Tibial artery (tissue), 4 donors: ENCODE results near the gene PLCD1.
"Not testable (repeated sequence)": the region's sequence is repeated elsewhere in the genome, so short reads cannot be mapped to it uniquely, and the experiment has no call there.

ENCODE experiments used
- DNase-seq, 2 donors: peaks; one replicate each; pipeline ENCODE4 v3.0.0-alpha.2; 2019
- H3K27ac ChIP-seq, 2 donors: fragments of 200-600 bp; sonication (generic) in 1 of 2; 1 replicate in 1 of 2; 2 replicates in 1 of 2; pipeline ENCODE4 v1.5.1; 2018 to 2019; ENCODE audit warnings: mild to moderate bottlenecking in 1 of 2
- H3K27me3 ChIP-seq, 2 donors: fragments of 200-600 bp; sonication (generic) in 1 of 2; one replicate each; pipeline versions ENCODE4 v1.5.1 to v1.6.0; 2016 to 2019
- H3K36me3 ChIP-seq, 3 donors: fragments of 200-600 bp; sonication (generic) in 2 of 3; one replicate each; pipeline ENCODE4 v1.5.1; 2016 to 2019; ENCODE audit warnings: mild to moderate bottlenecking in 2 of 3
- H3K4me1 ChIP-seq, 4 donors: fragments of 200-600 bp; sonication (generic) in 2 of 4; 1 replicate in 3 of 4; 2 replicates in 1 of 4; pipeline ENCODE4 v1.5.1; 2016 to 2019
- H3K4me3 ChIP-seq, 2 donors: fragments of 200-600 bp; sonication (generic) in 1 of 2; 1 replicate in 1 of 2; 2 replicates in 1 of 2; pipeline ENCODE4 v1.5.1; 2018 to 2019; ENCODE audit warnings: mild to moderate bottlenecking in 2 of 2
- H3K9me3 ChIP-seq, 3 donors: fragments of 200-600 bp; sonication (generic) in 1 of 3; one replicate each; pipeline ENCODE4 v1.5.1; 2016 to 2019
- CTCF ChIP-seq, 2 experiments: fragments of 200-600 bp in 1 of 2; fragments of 450-650 bp in 1 of 2; IDR thresholded peaks; one replicate each; pipeline ENCODE4 v1.5.1; 2017 to 2019; ENCODE audit warnings: antibody characterized with exemption in 2 of 2, mild to moderate bottlenecking in 1 of 2, moderate library complexity in 1 of 2
- intact Hi-C: fragments of 100-400 bp; cut with DNase I; formaldehyde crosslinking; loops from one replicate; pipeline ENCODE4 v1.15.0; 2023; ENCODE audit warnings: low total_unique reads

PLCD1 gene

GRCh38 chr3:38029400-38030125 is at the start of gene PLCD1:
TSS of gene PLCD1 (minus strand) at chr3:38029642. CDS start at chr3:38029539, 103 bp downstream.
- Histone ChIP-seq H3K27ac (peak within 1 kb of the TSS; percentile 86 to 98), H3K9me3 (no peaks in the 10 kb centered on the region), H3K27me3 (no peaks in the 10 kb centered on the region), H3K36me3 (no peaks in the 10 kb centered on the region), H3K4me1 (peaks cover 0 to 62% (median 53%) of the 10 kb centered on the region in 4 donors), H3K4me3 (peak within 1 kb of the TSS; percentile 95 to 98)
- intact Hi-C loops = loop anchor here (10.0 kb wide), 2 partner anchors 105 to 135 kb away; partner anchors contain the start of genes ACAA1, MYD88 and OXSR1
- TF ChIP-seq CTCF (IDR thresholded peaks at IDR 0.05) = no peak
- DNase-seq = peak; percentile 91 to 95

- intact Hi-C loops, H3K4me1 ChIP-seq, H3K4me3 ChIP-seq, H3K27ac ChIP-seq, H3K27me3 ChIP-seq, H3K36me3 ChIP-seq, H3K9me3 ChIP-seq, DNase-seq: not testable (repeated sequence)
Measured at GRCh38 chr3:38077073-38077472, 47.6 kb upstream of the PLCD1 start.

GRCh38 chr3:38070013-38070412 is 40.6 kb upstream of the PLCD1 start:
- H3K9me3 ChIP-seq = no peaks in the 10 kb centered on the region
- no peaks in the 10 kb centered on the region for H3K27me3 ChIP-seq
- H3K36me3 ChIP-seq = no peaks in the 10 kb centered on the region
- no peak overlapping the region for H3K4me3 ChIP-seq
- no peak overlapping the region for H3K27ac ChIP-seq
- intact Hi-C loops = no loop called here
- H3K4me1 ChIP-seq = no peaks in the 10 kb centered on the region
- DNase-seq = no peak
- no peak for TF ChIP-seq CTCF (IDR thresholded peaks at IDR 0.05)

DNA sequence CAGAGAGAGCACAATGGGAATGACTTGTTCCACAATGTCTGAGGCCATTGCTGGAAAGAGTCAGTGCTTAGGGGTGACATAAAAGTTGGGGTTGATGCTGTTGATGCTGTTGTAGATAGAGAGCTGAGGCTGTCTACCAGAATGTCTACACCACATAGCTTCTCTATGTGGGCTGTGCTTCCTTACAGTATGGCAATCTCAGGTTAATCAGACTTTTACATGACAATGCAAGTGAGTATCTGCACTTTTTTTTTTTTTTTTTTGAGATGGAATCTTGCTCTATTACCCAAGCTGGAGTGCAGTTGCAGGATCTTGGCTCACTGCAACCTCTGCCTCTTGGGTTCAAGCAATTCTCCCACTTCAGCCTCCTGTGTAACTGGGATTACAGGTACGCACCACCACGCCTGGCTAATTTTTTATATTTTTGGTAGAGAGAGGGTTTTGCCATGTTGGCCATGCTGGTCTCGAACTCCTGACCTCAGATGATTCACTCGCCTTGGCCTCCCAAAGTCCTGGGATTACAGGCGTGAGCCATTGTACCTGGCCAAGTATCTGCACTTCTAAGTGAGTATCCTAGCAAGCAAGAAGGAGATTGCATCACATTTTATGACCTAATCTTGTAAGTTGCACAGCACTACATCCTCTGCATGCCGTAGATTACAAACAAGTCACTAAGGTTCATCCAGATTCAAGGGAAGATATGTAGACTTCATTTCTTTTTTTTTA is 38.2 kb upstream of the PLCD1 start:
- no peaks in the 10 kb centered on the region for H3K4me1 ChIP-seq
- no peak for DNase-seq
- intact Hi-C loops = no loop called here
- H3K36me3 ChIP-seq = no peaks in the 10 kb centered on the region
- no peaks in the 10 kb centered on the region for H3K27me3 ChIP-seq
- no peak overlapping the region for H3K4me3 ChIP-seq
- H3K27ac ChIP-seq = no peak overlapping the region
- TF ChIP-seq CTCF (IDR thresholded peaks at IDR 0.05) = no peak
- H3K9me3 ChIP-seq = no peaks in the 10 kb centered on the region

DNA sequence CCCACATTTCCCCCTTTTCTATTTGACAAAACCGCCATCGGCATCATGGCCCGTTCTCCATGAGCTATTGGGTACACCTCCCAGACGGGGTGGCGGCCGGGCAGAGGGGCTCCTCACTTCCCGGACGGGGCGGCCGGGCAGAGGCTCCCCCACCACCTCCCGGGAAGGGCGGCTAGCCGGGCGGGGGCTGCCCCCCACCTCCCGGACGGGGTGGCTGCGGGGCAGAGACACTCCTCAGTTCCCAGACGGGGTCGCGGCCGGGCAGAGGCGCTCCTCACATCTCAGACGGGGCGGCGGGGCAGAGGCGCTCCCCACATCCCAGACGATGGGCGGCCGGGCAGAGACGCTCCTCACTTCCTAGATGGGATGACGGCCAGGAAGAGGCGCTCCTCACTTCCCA is 35.0 kb upstream of the PLCD1 start:
- H3K4me3 ChIP-seq, H3K9me3 ChIP-seq, H3K27ac ChIP-seq, H3K4me1 ChIP-seq, H3K27me3 ChIP-seq, H3K36me3 ChIP-seq, DNase-seq, intact Hi-C loops: not testable (repeated sequence)

DNA sequence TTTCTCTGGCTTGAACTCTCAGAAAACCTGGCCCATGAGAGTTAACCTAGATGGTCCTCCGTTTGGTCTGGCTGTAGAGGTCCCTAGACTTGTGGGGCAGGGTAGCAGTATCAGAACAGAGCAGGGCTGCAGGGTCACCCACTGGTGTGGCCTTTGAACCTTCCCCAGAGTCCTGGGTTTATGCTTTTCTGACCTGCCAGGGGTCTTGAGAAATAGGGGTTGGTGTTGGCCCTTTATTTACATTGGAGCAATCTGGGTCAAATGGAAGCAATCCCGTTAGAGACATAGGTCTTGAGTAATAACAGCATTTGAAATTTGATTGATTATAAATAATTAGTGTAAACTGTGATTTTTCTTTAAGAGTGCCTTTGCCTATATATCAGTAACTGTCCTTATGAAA is 33.4 kb upstream of the PLCD1 start:
- no peak overlapping the region for H3K4me3 ChIP-seq
- no peaks in the 10 kb centered on the region for H3K27me3 ChIP-seq
- intact Hi-C loops = no loop called here
- no peak overlapping the region for H3K27ac ChIP-seq
- no peak for DNase-seq
- no peaks in the 10 kb centered on the region for H3K36me3 ChIP-seq
- no peaks in the 10 kb centered on the region for H3K4me1 ChIP-seq
- no peak for TF ChIP-seq CTCF (IDR thresholded peaks at IDR 0.05)
- no peaks in the 10 kb centered on the region for H3K9me3 ChIP-seq
